Muscle of back (tissue), 11 donors: Measurements from ENCODE around the gene TIMP3. TPM values are rescaled to one million over a fixed set of nuclear protein-coding genes. Genes with fewer than 3 reads are reported as not detected.

Experiments used
- DNase-seq, 3 donors: peaks; one replicate each; pipeline versions ENCODE4 v3.0.0 to v3.0.0-alpha.2; 2013
- polyA plus RNA-seq, 10 donors: library from polyadenylated mRNA; unstranded; fragments of 120-200 nt; gene quantifications; one replicate each; pipeline ENCODE4 v1.2.1, GENCODE V29; 2013; ENCODE audit not compliant: insufficient read length in 10 of 10

TIMP3 gene
- polyA plus RNA-seq, 10 donors, result 107 to 166 (median 133) TPM

DNA sequence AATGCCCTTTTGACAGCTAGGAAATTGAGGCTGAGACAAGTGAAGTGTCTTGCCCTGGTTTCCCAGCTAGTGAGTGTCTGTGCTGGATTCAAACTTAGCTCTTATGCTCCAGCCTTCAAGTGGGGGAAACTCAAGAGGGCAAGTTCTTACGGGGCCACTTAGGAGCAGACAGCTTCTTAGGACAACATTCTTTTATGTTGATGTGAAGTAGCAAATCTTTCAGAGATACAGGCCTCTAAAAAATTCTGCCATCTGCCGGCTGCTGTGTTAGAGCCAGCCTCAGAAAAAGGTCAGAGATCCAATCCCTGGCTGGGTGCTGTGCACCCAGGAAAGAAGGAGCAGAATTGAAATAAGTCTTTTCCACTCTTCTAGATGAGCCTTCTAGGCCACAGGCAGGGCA, 26.6 kb downstream of the TIMP3 start:
- DNase-seq, result no peak

- no peak for DNase-seq
Measured at GRCh38 chr22:32828561-32828960, 27.1 kb downstream of the TIMP3 start.

DNA sequence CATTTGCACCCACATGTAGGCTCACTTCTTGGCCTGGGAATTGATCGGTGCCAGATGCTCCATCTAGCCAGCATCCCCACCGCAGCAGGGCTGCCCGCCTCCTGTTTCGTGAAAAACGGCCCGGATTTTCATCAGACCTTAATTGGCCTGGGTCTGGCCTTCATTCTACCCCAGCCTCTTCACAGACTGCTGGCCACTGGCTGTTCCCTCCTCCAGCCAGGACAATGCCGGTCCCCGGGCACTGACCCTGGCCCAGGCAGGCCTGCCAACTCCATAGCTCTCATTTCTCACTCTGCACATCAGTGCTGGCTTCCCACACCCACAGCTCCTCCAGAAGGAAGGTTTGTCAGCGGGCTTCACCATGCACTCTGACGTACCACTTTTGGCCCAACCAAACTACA, 27.9 kb downstream of the TIMP3 start:
- no peak for DNase-seq

- DNase-seq, result peak in 1 of 3 donors; percentile 55
Measured at GRCh38 chr22:32830473-32830872, 29.0 kb downstream of the TIMP3 start.

- no peak for DNase-seq
Measured at GRCh38 chr22:32830957-32831356, 29.5 kb downstream of the TIMP3 start.

GRCh38 chr22:32831584-32831983, 30.1 kb downstream of the TIMP3 start:
- DNase-seq, result peak in 1 of 3 donors; percentile 55

DNA sequence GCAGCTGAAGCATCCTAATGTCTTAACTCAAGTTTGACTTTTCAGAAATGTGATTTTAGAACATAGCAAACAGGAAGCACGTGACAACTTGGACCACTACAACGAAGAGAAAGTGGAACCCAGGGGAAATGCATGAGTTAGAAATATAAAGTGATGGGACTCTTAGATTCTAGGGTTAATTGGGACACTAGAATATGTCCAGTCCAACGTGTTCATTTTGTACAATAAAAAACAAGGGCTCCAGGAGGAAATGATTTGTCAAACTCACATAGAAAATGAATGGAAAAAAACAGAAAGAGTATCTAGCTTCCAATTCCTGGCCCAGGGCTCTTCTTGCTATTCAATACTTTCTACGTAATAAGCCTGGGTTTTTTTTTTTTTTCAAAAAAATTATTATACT, 30.7 kb downstream of the TIMP3 start:
- DNase-seq, result peak in 2 of 3 donors; percentile 50 to 71

DNA sequence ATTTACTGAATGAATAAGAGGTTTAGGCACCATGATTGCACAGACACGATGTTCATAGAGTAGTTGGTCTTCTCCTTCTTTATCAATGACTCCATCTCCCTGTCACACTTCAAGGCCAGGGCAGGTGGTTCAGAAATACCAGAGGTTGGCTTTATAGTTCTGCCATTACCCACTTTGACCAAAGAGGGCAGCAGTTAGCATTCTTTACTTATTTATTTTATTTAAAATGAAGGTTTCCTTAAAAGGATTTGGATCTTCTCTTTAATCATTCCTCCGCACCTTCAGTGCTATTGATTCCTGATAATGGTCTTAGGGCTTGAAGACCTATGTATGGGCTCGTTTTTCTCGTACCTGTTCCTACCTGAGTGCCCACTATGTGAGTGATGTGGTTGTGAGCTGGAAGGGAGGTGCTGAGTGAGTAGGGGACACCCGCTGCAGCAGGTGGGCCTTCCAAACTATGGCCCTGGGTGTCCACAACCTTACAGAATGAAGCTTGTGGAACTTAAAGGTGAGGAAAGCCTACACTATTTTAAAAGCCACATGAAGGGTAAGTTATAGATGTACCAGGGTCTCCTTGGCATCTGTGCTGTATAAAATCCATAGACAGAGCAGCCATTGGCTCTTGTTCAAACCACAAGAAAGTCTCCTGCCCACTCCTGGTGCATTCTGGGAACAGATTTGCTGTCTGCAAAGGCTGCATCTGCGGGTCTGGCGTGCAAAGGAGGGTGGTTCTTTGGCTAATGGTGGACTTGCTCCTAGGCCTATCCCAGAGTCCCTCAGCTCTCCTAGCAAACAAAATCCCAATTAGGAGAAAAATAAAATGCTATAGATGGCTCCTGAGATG, 35.0 kb downstream of the TIMP3 start:
- DNase-seq, result no peak

GRCh38 chr22:32837142-32837541, 35.6 kb downstream of the TIMP3 start:
- DNase-seq, result no peak

- no peak for DNase-seq
Measured at GRCh38 chr22:32837803-32838202, 36.3 kb downstream of the TIMP3 start.

- peak; percentile 80 to 91 (median 85) for DNase-seq
Measured at GRCh38 chr22:32839831-32840584, 38.5 kb downstream of the TIMP3 start.

GRCh38 chr22:32841175-32841574, 39.7 kb downstream of the TIMP3 start:
- DNase-seq, result no peak

- DNase-seq, result no peak
Measured at GRCh38 chr22:32842486-32842885, 41.0 kb downstream of the TIMP3 start.

DNA sequence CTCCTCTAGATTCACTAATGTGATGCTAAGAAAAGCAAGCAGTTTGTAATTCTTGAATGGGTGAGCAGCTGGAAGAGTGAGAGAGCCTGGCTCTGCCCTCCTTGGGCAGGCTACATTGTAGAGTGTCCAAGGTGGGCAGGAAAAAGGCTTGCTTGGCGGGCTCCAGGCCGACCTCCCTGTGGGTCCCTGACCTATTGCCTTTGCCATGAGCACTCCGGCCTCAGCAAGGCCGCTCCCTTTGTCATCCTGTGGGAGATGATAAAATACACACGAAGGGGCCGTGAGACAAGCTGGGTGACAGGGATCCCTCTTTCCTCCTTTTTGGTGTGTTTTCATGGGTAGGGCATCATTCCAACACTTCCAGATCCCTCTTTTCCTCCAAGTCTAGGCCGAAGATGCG, 41.8 kb downstream of the TIMP3 start:
- DNase-seq, result no peak

- no peak for DNase-seq
Measured at GRCh38 chr22:32844251-32844650, 42.7 kb downstream of the TIMP3 start.

GRCh38 chr22:32846780-32847491, 45.4 kb downstream of the TIMP3 start:
- DNase-seq, result peak in 2 of 3 donors; percentile 47 to 68

- no peak for DNase-seq
Measured at GRCh38 chr22:32848226-32848625, 46.7 kb downstream of the TIMP3 start.

GRCh38 chr22:32849501-32849900, 48.0 kb downstream of the TIMP3 start:
- DNase-seq, result no peak

DNA sequence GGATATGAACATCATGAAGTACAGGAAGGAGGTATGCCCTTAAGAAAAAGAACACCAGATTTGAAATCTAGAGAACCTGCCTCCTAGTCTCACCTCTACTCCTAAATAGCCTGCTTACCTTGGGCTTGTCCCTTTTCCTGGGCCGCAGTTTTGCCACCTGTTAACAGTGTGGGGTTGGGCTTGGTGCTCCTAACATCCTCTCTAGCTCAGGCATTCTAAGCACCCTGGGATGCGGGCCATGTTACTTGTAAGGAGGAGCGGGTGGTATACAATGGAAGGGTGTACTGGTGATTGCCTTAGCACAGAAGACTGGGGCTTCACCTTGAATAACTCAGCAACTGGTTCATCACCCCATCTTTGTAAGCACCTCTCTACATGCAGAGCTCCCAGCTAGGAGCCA, 48.7 kb downstream of the TIMP3 start:
- no peak for DNase-seq

- DNase-seq, result peak; percentile 42 to 76 (median 69)
Measured at GRCh38 chr22:32850591-32851517, 49.3 kb downstream of the TIMP3 start.
